ENCODE results near the gene HSD11B1L.

DNA sequence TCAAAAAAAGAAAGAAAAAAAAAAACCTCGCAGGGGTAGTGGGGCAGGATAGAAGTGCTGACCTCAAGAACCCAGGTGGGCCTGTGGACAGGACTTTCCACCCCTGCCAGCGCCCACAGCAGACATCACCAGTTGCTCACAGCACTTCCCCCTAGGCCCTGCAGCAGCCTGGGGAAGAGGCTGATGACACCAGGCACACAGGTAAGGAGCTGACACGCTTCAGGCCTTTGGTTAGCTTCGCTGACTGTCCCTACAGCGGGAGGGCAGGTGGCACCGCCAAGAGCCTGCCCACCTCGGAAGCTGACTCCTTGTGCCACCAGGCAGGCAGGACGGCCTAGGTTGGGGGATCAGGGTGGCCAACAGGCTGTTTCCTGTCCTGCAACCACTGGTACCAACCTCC lies 30.2 kb downstream of the HSD11B1L start:
- TF ChIP-seq, protein P1, sequence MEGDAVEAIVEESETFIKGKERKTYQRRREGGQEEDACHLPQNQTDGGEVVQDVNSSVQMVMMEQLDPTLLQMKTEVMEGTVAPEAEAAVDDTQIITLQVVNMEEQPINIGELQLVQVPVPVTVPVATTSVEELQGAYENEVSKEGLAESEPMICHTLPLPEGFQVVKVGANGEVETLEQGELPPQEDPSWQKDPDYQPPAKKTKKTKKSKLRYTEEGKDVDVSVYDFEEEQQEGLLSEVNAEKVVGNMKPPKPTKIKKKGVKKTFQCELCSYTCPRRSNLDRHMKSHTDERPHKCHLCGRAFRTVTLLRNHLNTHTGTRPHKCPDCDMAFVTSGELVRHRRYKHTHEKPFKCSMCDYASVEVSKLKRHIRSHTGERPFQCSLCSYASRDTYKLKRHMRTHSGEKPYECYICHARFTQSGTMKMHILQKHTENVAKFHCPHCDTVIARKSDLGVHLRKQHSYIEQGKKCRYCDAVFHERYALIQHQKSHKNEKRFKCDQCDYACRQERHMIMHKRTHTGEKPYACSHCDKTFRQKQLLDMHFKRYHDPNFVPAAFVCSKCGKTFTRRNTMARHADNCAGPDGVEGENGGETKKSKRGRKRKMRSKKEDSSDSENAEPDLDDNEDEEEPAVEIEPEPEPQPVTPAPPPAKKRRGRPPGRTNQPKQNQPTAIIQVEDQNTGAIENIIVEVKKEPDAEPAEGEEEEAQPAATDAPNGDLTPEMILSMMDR (IDR thresholded peaks at IDR 0.05; ENCODE audit: insufficient read depth, low read length, poor library complexity, severe bottlenecking) = no peak
- TF ChIP-seq EZH2phosphoT487 (conservative IDR thresholded peaks at IDR 0.05; ENCODE audit: low read length) = no peak
